RPMI7951 (cell line): ENCODE results near the gene INTS14. TPM values are rescaled to one million over a fixed set of nuclear protein-coding genes. Genes with fewer than 3 reads are reported as not detected.

ENCODE experiments used
- DNase-seq: peaks from one replicate; pipeline ENCODE4 v3.0.0-alpha.2; 2012; ENCODE audit warnings: low read depth
- total RNA-seq: library from RNA; depleted of rRNA; stranded (reverse); fragments of >200 nt; shearing (Covaris generic); gene quantifications from 2 replicates; pipeline ENCODE4 v1.2.3, GENCODE V29; 2014; rRNA removed

Gene INTS14
- total RNA-seq, 1 experiment from 2014 or later: 50.0 TPM

DNA sequence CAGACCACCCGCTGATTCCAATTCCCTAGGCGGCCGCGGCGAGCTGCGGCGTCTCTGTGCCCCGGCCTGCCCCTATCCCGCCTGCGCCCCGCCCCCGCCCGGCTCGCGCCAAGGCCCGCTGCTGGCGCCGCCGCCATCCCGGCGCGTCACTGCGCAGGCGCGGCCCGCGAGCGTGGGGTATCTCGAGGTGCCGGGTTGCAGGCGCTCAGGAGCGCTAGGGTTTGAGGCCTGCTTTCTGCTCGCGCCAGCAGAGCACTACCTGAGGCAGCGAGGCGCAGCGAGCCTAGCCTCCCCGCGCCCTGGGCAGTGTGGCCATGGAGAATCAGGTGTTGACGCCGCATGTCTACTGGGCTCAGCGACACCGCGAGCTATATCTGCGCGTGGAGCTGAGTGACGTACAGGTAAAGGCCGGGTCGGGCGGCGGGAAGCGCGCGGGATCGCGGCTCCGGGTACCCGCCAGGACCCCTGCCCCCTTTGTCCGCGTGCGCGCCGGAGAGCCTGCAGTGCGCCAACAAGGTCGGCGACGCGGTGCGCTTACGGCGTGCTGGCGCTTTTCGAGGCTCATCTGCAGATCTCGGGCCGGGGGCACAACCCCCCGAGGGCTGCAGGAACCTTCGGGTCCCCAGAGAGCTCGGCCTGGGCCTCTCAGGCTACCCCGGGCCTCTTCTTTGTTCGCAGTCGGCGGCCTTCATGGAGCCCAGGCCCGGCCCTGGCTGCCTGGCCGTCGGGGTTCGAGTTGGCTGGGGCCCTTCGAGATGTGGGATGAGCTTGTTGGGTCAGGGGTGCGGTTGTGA is 80.4 kb downstream of the INTS14 start, which contains the start of gene HACD3:
HACD3 (plus strand) TSS at position 146 of the 794 bp plus-strand sequence; CDS start at position 315, 169 bp downstream.
- peak; percentile 79 for DNase-seq

DNA sequence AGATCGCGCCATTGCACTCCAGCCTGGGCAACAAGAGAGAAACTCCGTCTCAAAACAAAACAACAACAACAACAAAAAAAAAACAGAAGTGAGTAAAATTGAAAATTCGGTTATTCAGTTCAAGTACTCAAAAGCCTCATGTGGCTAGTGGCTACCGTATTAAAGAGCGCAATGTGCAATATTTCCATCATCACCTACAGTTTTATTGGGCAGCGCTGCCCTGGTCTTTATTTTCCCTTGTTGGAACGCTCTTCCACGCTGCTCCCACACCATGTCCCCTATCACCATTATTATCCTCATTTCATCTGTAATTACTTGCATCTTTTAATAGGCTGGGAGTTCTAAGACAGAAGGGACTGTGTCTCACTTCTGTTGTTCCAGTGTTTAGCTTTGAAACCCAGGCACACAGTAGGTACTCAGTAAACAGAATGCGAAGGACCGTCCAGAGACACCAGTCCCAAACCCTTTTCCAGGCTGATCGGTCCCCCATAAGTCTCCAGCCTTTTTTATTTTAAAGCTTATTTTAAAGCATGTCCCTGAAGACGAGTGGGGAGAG is 81.1 kb downstream of the INTS14 start:
- no peak for DNase-seq

Other genes starting within 250 kb of the INTS14 start
- not detected in 2 replicates for gene IGDCC3, start 233.1 kb downstream of the INTS14 start, total RNA-seq
- gene IGDCC4, start 188.2 kb downstream of the INTS14 start, total RNA-seq: 0.10 and 0.12 TPM in 2 replicates
- 21.9 and 27.9 TPM in 2 replicates for gene DPP8, start 93.4 kb downstream of the INTS14 start, total RNA-seq
- gene HACD3, start 80.7 kb downstream of the INTS14 start, total RNA-seq: 123 and 140 TPM in 2 replicates
- gene SLC24A1, start 10.8 kb upstream of the INTS14 start, total RNA-seq: 3.8 and 4.1 TPM in 2 replicates
- 11.1 and 19.0 TPM in 2 replicates for gene DENND4A, start 181.2 kb upstream of the INTS14 start, total RNA-seq